ENCODE results near the gene OR52N2.

OR52N2 gene
- 0 reads per million in 2 donors for total RNA-seq

GRCh38 chr11:5808500-5809121 is at the start of gene OR52N2:
Gene OR52N2 (plus strand): TSS chr11:5808924. CDS start chr11:5820336, 11,412 bp downstream.
- DNase-seq = peak; percentile 40 to 61 (median 48)

DNA sequence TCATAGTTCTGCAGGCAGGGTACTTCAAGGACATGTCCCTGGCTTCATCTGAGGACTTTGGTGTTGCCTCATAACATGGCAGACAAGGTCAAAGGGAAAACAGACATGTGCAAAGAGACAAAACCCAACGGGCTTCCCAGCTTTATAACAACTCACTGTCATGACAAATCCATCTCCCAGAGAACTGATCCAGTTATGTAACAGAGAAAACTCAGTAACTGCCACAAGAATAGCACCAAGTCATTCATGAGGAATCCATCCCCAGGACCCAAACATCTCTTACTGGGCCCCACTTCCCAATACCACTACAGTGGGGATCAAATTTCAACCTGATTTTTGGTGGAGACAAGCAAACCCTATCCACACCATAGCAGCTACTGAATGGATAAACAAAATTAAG is 41.7 kb upstream of the OR52N2 start:
- no peak for DNase-seq

DNA sequence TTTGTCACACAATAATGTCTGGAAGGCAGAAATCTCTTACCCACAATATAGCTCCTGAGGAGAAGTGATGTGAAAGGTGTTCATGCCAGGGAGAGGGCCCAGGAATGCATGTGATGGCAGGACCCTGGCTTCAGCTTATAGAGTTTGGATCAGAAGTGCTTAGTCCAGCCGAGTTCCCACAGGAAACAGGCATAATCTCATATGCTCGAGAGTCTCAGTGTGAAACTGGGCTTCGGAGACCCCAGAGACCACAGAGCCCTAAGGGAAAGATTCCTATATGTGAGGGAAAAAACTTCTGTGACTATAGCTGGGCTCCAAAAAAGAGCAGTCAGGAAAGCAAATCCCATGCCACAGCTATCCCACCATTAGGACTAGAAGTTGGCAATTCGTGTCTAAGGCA is 25.5 kb upstream of the OR52N2 start, which contains the start of gene OR52N5:
Gene OR52N5 (minus strand): TSS at position 101 of the 400 bp plus-strand sequence. CDS start 4,721 bp downstream, outside the sequence.
- no peak for DNase-seq

DNA sequence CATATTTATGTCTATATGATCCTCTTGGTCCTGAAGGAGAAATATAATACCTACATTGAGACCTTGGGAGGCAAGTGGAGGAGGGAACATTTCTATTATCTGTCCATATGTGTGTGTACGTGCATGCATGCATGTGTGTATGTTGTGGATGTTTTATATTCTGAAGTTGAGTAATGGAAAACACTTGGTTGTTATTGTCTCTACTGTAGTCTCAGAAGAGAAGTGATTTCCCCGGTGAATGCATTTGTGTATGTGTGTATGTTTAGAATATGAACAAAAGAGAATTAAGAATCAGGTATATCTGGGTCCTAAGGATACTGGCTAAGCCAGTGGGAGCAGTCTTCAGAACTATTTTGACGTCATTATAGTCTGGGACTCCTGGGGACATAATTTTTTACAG is 17.6 kb upstream of the OR52N2 start, which contains the start of gene OR52N1:
Gene OR52N1 (minus strand): TSS at position 101 of the 400 bp plus-strand sequence. CDS start 2,449 bp downstream, outside the sequence.
- DNase-seq = no peak

DNA sequence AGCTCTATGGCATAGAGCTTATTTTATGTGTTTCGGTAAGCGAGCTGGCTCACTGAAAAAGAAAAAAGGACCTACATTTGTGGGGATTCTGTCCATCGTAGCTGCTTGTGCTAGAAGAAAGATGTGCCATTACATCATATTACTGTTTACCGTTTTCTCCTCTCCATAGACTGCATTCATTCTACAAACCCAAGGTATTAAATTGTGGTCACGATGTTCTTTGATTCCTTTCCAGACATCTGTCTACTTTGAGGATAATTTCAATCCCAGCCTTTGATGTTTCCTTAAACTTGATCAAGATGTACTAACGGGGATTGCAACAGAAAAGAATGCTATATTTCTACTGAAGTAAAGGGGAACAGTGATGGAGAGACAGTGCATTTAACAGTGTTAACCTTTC is 12.2 kb upstream of the OR52N2 start:
- no peak for DNase-seq

- DNase-seq = no peak
These were observed 4.7 kb upstream of the OR52N2 start for GRCh38 chr11:5803982-5804381.

DNA sequence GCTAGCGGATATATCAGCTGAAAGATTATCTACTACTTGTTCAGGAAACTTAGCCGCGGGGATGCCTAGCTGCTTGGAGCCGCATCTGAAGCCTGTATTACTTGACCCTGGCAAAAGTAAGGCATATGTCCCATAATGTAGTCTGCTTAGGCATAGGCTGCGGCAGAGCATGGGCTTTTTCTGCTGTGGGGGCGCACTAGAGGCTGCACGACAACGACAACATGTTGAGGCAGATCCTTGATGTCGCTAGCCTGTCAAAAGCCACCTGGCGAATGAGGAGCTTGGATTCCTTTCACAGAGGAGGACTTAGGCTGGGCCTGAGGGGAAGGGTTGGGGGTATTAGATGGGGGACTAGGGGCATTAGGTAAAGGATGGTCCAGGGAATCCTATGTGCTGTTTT is 1.1 kb upstream of the OR52N2 start:
- no peak for DNase-seq

- DNase-seq = peak in 1 of 5 experiments; percentile 10
These were observed 397 bp downstream of the OR52N2 start for GRCh38 chr11:5809122-5809519.

- DNase-seq = no peak
These were observed 1.4 kb downstream of the OR52N2 start for GRCh38 chr11:5809905-5810795.

DNA sequence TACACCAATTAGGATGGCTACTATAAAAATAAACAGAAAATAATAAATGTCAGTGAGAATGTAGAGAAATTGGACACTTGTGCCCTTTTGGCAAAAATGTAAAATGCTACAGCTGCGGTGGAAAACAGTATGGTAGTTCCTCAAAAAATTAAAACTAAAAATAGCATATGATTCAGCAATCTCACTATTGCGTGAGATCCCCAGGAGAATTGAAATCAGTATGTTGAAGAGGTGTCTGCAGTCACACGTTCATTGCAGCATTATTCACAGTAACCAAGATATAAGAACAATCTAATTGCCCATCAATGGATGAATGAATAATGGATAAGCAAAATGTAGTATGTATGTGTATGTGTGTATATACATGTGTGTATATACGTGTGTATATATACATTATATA is 6.8 kb downstream of the OR52N2 start:
- no peak for DNase-seq

GRCh38 chr11:5818245-5818886 is 9.6 kb downstream of the OR52N2 start:
- DNase-seq = no peak

DNA sequence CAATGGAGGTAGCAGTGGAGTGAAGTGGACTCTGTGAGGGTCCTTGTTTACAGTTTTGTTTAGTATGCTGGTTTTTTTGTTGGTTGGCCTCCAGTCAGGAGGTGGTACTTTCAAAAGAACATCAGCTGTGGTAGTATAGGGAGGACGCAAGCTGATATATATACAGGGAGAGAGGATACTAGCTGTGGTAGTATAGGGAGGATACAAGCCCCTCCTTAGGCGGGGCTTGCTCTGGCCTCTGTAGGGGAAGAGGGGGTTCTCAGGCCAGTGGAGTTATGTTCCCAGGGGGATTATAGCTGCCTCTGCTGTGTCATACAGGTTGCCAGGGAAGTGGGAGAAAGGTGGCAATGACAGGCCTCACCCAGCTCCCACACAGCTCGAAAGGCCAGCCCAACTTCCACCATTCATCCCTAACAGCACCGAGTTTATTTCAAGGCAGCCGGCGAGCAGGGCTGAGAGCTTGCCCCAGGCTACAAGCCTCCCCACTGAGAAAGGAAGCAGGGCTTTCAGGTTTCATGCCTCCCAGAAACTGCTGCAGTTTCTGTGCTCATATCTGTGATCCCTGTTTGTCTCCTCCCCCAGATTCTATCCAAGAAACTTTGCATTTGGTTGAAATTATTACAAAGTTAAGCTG is 22.6 kb downstream of the OR52N2 start:
- no peak for DNase-seq

DNA sequence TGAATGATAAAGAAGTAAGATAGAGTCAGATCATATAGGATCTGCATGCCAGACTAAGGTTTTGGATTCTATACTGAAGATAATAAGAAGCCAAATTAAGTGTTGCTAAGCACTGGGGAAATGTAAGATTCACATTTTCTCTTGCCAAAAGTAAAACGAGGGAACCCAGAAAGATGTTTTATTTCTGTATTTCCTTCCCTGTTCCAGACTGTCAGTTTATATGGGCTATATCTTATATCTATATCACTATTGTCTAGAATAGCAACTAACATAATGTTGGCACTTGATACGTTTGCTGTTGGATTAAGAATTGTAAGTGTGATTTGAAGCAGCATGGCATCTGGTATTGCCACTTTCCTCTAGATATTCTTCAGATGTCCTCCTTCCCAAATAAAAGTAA is 24.7 kb downstream of the OR52N2 start:
- no peak for DNase-seq

DNA sequence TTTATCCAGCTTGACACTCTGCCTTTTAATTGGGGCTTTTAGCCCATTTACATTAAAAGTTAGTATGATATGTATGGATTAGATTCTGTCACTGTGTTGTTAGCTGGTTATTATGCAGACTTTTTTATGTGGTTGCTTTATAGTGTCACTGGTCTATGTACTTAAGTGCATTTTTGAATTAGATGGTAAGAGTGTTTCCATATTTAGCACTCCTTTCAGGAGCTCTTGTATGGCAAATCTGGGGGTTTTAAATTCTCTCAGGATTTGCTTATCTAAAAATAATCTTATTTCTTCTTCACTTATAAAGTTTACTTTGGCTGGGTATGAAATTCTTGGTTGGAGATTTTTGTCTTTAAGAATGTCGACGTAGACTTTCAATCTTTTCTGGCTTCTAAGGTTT is 29.0 kb downstream of the OR52N2 start:
- DNase-seq = no peak

DNA sequence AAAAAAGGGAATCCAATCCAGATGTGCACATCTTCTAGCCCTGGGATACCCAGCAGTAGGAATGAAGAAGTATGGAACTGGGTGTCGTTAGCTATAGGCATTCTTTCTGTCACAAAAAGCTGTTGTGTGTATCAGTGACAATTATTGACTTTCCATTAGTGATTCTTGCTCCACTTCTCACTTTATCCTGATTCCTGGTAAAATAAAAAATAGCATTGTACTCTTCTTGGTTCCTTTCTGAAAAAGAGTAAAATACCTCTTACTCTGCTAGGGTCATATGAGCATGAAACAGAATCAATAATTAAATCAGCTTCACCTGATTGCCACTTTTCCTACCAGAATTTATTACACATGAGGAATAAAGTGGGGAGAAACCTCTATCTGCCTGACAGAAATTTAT is 33.1 kb downstream of the OR52N2 start, which contains the start of gene OR52E6:
Gene OR52E6 (minus strand): TSS at position 101 of the 400 bp plus-strand sequence. CDS start 0 bp downstream, at position 101.
- no peak for DNase-seq

- no peak for DNase-seq
These were observed 38.0 kb downstream of the OR52N2 start for GRCh38 chr11:5846701-5847100.

GRCh38 chr11:5847711-5848110 is 39.0 kb downstream of the OR52N2 start:
- DNase-seq = no peak

- DNase-seq = no peak
These were observed 42.3 kb downstream of the OR52N2 start for GRCh38 chr11:5851002-5851401.

GRCh38 chr11:5857590-5857989 is 48.9 kb downstream of the OR52N2 start, which contains the start of gene OR52E8:
Gene OR52E8 (minus strand): TSS chr11:5857690. CDS start chr11:5857690, 0 bp downstream.
- DNase-seq = no peak

- no peak for DNase-seq
These were observed 57.1 kb downstream of the OR52N2 start for GRCh38 chr11:5865826-5866225.

Data from T-helper 2 cell (primary cell).